Left colon (tissue), 2 donors: ENCODE results near the gene C16orf86. TPM values are rescaled to one million over a fixed set of nuclear protein-coding genes. Genes with fewer than 3 reads are reported as not detected.

Experiments
- ATAC-seq: fragments of 200-7000 bp; cut with Tn5 transposase; one replicate; pipeline ENCODE4 v1.9.1; 2020; ENCODE audit warnings: mild to moderate bottlenecking, moderate library complexity
- DNase-seq, 2 donors: peaks; one replicate each; pipeline ENCODE4 v3.0.0-alpha.2; 2020
- intact Hi-C, 2 donors: fragments of 100-400 bp; cut with DNase I in 1 of 2; cut with micrococcal nuclease in 1 of 2; formaldehyde crosslinking; loops; one replicate each; pipeline versions ENCODE4 v1.11.2 to v1.14.0; 2022; cut with DNase I, micrococcal nuclease
- total RNA-seq, 2 donors: library from RNA; stranded (reverse); fragmentation: NEBNext Ultra II Directional; extraction: Animal tissue kit (Norgen Biotek cat#: 25700); gene quantifications; one replicate each; pipeline ENCODE4 v1.2.1, GENCODE V29; 2021
- donor health status: DM: no; HTN: no; CAD: no.
- donor health status: DM: yes; HTN: yes; CAD: no.

The C16orf86 gene
- total RNA-seq, 2 donors from 2014 or later: 0.92 to 1.5 TPM

- intact Hi-C loops: no loop called here
- DNase-seq: no peak
- no peak for ATAC-seq
Observed at GRCh38 chr16:67708368-67708771, 41.8 kb downstream of the C16orf86 start.

GRCh38 chr16:67709050-67709449 is 42.4 kb downstream of the C16orf86 start:
- ATAC-seq (no peak), DNase-seq (no peak)
- intact Hi-C loops: no loop called here

GRCh38 chr16:67710607-67711006 is 44.0 kb downstream of the C16orf86 start:
- DNase-seq: no peak
- no peak for ATAC-seq
- intact Hi-C loops: no loop called here

- ATAC-seq (peak; percentile 74), DNase-seq (no peak)
- intact Hi-C loops: no loop called here
Observed at GRCh38 chr16:67713647-67714273, 47.1 kb downstream of the C16orf86 start.

GRCh38 chr16:67714522-67714921 is 47.9 kb downstream of the C16orf86 start:
- ATAC-seq: no peak
- intact Hi-C loops: no loop called here

GRCh38 chr16:67716097-67716496 is 49.5 kb downstream of the C16orf86 start:
- no peak for DNase-seq
- intact Hi-C loops: no loop called here
- ATAC-seq: peak; percentile 50

More at GRCh38 chr16:67714522-67714921, 47.9 kb downstream of the C16orf86 start:
- DNase-seq: no peak

Other genes starting within 250 kb of the C16orf86 start
- 1,000 to 10,000 TPM in 1 of 2 donors, 100 to 1,000 TPM in 1; 723 to 1,005 TPM for gene HSD11B2, start 235.7 kb upstream of the C16orf86 start, total RNA-seq
- 100 to 1,000 TPM; 226 to 297 TPM for gene ATP6V0D1, start 185.7 kb upstream of the C16orf86 start, total RNA-seq
- not detected for gene AGRP, start 183.3 kb upstream of the C16orf86 start, total RNA-seq
- 10 to 100 TPM; 14.4 to 22.4 TPM for gene RIPOR1, start 138.0 kb upstream of the C16orf86 start, total RNA-seq
- 10 to 100 TPM; 37.0 to 42.2 TPM for gene CTCF, start 104.3 kb upstream of the C16orf86 start, total RNA-seq
- 1 to 10 TPM; 2.1 to 3.7 TPM for gene CARMIL2, start 21.7 kb upstream of the C16orf86 start, total RNA-seq
- 1 to 10 TPM; 8.8 to 9.7 TPM for gene ACD, start 6.6 kb upstream of the C16orf86 start, total RNA-seq
- 1 to 10 TPM; 4.1 to 4.4 TPM for gene PARD6A, start 5.9 kb upstream of the C16orf86 start, total RNA-seq
- 1 to 10 TPM; 7.4 to 9.0 TPM for gene ENKD1, start 64 bp upstream of the C16orf86 start, total RNA-seq
- gene GFOD2, start 52.5 kb downstream of the C16orf86 start, total RNA-seq: 10 to 100 TPM; 26.8 to 28.7 TPM
- 10 to 100 TPM; 16.9 to 20.5 TPM for gene RANBP10, start 139.7 kb downstream of the C16orf86 start, total RNA-seq
- under 1 TPM; 0.12 to 0.75 TPM for gene TSNAXIP1, start 140.1 kb downstream of the C16orf86 start, total RNA-seq
- 10 to 100 TPM; 19.3 to 23.8 TPM for gene THAP11, start 175.5 kb downstream of the C16orf86 start, total RNA-seq
- gene NUTF2, start 180.1 kb downstream of the C16orf86 start, total RNA-seq: 10 to 100 TPM; 57.1 to 59.8 TPM
- gene CENPT, start 180.9 kb downstream of the C16orf86 start, total RNA-seq: 10 to 100 TPM; 29.3 to 43.1 TPM
- 10 to 100 TPM; 54.2 to 76.8 TPM for gene EDC4, start 206.2 kb downstream of the C16orf86 start, total RNA-seq
- under 1 TPM in 1 of 2 donors, not detected in 1; 0.67 TPM for gene NRN1L, start 218.1 kb downstream of the C16orf86 start, total RNA-seq
- 10 to 100 TPM; 31.7 to 36.6 TPM for gene PSKH1, start 226.4 kb downstream of the C16orf86 start, total RNA-seq